ENCODE measurements around the gene RAB11FIP4. TPM values are rescaled to one million over a fixed set of nuclear protein-coding genes. Genes with fewer than 3 reads are reported as not detected.

RAB11FIP4 gene
- total RNA-seq, 4 donors from 2014 or later = 9.9 to 23.6 (median 16.1) TPM

DNA sequence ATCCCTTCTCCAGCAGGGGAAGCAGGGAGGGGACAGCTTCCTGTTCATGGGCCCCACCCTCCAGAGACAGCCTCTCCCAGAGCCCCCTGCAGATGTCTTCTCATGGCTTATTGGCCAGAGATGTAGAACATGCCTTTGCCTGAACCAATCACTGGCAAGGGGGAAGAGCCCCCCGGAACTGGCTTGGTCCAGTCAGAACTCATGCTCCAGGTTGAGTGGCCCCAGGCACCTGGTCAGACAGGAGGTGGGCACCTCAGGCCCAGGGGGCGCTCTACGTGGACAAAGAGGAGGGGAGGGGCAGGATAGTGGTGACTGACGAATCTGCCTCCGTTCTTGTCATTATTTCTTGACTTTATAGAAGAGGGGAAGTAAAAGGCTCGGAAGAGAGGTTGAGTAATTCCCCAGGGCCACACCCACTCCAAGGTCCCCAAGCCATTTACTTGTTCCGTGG is 23.6 kb downstream of the RAB11FIP4 start:
- Histone ChIP-seq H3K36me3 (no peaks in the 10 kb centered on the region), H3K9me3 (no peaks in the 10 kb centered on the region), H3K27me3 (peaks cover 0 to 35% (median 0%) of the 10 kb centered on the region in 4 donors), H3K27ac (no peak overlapping the region), H3K4me1 (no peaks in the 10 kb centered on the region), H3K4me3 (no peak overlapping the region)
- 34 to 55% methylated on average over 4 of the region's 7 CpGs for WGBS, 2 donors
- no peak for TF ChIP-seq POLR2A (IDR thresholded peaks at IDR 0.05)
- TF ChIP-seq, protein P1, sequence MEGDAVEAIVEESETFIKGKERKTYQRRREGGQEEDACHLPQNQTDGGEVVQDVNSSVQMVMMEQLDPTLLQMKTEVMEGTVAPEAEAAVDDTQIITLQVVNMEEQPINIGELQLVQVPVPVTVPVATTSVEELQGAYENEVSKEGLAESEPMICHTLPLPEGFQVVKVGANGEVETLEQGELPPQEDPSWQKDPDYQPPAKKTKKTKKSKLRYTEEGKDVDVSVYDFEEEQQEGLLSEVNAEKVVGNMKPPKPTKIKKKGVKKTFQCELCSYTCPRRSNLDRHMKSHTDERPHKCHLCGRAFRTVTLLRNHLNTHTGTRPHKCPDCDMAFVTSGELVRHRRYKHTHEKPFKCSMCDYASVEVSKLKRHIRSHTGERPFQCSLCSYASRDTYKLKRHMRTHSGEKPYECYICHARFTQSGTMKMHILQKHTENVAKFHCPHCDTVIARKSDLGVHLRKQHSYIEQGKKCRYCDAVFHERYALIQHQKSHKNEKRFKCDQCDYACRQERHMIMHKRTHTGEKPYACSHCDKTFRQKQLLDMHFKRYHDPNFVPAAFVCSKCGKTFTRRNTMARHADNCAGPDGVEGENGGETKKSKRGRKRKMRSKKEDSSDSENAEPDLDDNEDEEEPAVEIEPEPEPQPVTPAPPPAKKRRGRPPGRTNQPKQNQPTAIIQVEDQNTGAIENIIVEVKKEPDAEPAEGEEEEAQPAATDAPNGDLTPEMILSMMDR (IDR thresholded peaks at IDR 0.05) = no peak
- intact Hi-C loops (cut with DNase I) = no loop called here
- no peak for DNase-seq

DNA sequence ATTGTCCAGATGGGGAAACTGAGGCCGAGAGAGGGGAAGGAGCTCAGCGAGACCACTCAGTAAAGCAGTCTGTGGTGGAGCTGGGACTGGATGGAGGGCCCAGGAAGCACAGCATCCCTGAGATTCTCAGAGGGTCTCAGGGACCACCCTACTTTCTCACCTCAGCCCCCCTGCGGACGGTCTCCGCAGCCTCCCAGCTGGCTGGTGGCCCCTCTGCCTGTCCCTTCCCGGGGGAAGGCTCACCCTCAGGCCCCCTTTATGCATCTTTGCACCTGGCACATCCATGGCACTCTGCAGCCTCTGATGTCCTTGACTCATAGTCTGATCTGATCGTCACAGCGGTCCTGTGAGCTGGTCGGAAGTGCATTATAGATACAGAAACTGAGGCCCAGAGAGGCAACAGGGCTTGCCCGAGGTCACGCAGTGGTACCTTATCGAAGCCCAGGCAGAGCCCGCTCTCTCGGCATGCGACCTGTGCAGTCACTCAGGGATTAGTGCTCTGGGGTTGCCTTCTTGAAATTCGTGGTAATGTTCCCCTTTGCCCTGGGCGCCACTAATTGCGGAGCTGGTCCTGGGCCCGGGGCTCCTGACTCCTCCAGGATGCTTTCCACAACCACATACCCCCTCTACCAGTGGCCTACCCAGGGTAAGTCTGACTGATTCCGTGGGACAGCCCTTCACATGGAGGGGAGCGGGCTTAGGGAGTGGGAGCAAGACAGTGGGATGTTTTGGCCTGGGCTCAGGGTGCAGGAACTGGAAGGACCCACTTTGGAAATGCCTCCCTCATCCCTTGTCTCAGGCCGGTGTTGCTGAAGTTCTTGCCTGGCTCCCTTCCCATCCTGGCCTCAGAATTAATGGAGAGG is 24.4 kb downstream of the RAB11FIP4 start:
- WGBS, 2 donors = 76 to 86% methylated on average over 5 to 7 of the region's 22 CpGs
- intact Hi-C loops (cut with DNase I) = no loop called here

DNA sequence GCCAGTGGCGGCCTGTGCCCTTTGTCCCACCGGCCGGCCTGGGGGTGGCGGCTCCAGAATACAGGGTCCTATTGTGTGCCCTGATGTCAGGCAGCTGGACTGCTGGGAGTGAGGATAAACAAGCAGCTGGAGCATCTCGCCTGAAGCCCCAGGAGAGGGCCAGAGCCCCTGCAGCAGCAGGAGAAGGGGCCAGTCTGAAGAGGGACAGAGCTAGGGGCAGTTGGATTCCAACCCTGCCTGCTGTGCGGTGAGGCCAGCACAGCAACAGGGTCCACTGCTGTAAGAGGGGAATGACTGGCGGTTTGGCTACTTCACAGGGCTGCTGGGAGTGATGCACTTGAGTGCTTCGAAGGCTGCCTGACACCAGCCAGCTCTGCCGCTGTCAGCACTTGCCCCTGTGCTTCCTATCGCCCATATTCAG is 25.0 kb downstream of the RAB11FIP4 start:
- DNase-seq = no peak
- 65 to 75% methylated on average over 3 to 5 of the region's 10 CpGs for WGBS, 2 donors

More for the DNA sequence above, 24.4 kb downstream of the RAB11FIP4 start:
- no peaks in the 10 kb centered on the region for H3K4me1 ChIP-seq
- no peak for TF ChIP-seq POLR2A (IDR thresholded peaks at IDR 0.05)
- TF ChIP-seq, protein P1 (IDR thresholded peaks at IDR 0.05) = no peak
- no peak overlapping the region for H3K27ac ChIP-seq
- no peaks in the 10 kb centered on the region for H3K9me3 ChIP-seq
- peaks cover 0 to 35% (median 0%) of the 10 kb centered on the region in 4 donors for H3K27me3 ChIP-seq
- no peak overlapping the region for H3K4me3 ChIP-seq
- no peak for DNase-seq
- no peaks in the 10 kb centered on the region for H3K36me3 ChIP-seq

DNA sequence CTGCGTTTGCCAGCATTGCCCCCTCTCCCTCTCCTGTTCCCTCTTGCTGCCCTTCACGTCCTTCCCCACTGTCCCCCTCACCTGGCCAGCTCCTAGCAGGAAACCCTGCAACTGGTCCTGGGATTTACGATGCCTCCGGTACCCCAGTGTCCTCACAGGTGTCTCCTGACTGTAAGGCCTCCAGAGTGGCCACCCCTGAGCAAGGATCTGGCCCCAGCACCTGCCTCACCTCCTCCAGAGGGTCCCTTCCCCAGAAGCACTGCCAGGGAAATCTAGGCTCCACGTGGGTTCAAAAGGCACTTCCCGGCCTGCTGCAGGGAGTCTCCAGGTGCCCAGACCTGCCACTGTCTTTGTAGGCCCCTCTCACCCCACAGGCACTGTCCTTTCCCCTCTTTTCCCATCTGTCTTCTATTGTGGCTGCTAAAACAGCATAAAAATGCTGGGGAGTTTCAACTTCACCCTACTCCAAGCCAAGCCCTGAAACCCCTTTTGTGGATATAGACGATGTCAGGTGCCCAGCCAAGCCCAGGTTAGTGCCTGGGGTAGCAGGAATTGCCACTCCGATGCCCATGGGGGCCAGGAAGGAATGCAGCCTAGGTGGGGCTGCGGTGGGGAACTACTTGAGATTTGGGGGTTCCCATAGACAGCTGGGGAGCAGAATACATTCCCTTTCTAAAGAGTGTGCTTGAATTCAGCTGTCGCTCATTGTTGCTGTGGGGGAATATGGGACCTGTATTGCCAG is 25.7 kb downstream of the RAB11FIP4 start:
- TF ChIP-seq, protein P1 (IDR thresholded peaks at IDR 0.05) = no peak
- no peak for TF ChIP-seq POLR2A (IDR thresholded peaks at IDR 0.05)
- 64 to 87% methylated on average over 6 to 7 of the region's 10 CpGs for WGBS, 2 donors
- no peak for DNase-seq

More for the DNA sequence above, 25.0 kb downstream of the RAB11FIP4 start:
- Histone ChIP-seq H3K27me3 (peaks cover 0 to 35% (median 0%) of the 10 kb centered on the region in 4 donors), H3K36me3 (no peaks in the 10 kb centered on the region), H3K27ac (no peak overlapping the region), H3K4me1 (no peaks in the 10 kb centered on the region), H3K9me3 (no peaks in the 10 kb centered on the region), H3K4me3 (no peak overlapping the region)
- intact Hi-C loops (cut with DNase I) = no loop called here
- no peak for TF ChIP-seq POLR2A (IDR thresholded peaks at IDR 0.05)
- TF ChIP-seq, protein P1 (IDR thresholded peaks at IDR 0.05) = no peak

More for the DNA sequence above, 25.7 kb downstream of the RAB11FIP4 start:
- Histone ChIP-seq H3K27me3 (peaks cover 0 to 35% (median 0%) of the 10 kb centered on the region in 4 donors), H3K36me3 (no peaks in the 10 kb centered on the region), H3K27ac (no peak overlapping the region), H3K9me3 (no peaks in the 10 kb centered on the region), H3K4me3 (no peak overlapping the region), H3K4me1 (no peaks in the 10 kb centered on the region)
- intact Hi-C loops (cut with DNase I) = no loop called here
